ENCODE data around the gene L3MBTL4. TPM values are rescaled to one million over a fixed set of nuclear protein-coding genes. Genes with fewer than 3 reads are reported as not detected.

L3MBTL4 gene
- total RNA-seq, 3 donors from 2014 or later: 7.8 to 23.0 (median 19.7) TPM

- Histone ChIP-seq H3K9me3 (no peaks in the 10 kb centered on the region), H3K36me3 (no peaks in the 10 kb centered on the region), H3K4me1 (no peaks in the 10 kb centered on the region), H3K27ac (no peak overlapping the region), H3K27me3 (no peaks in the 10 kb centered on the region), H3K4me3 (no peak overlapping the region)
- no peak for TF ChIP-seq POLR2A (IDR thresholded peaks at IDR 0.05)
- no peak for TF ChIP-seq CTCF (IDR thresholded peaks at IDR 0.05)
- TF ChIP-seq POLR2AphosphoS5 (IDR thresholded peaks at IDR 0.05): no peak
- intact Hi-C loops (cut with DNase I; ENCODE audit: low total_unique reads): no loop called here
- DNase-seq (ENCODE audit: low spot score in 2 of 2): no peak
Observed at GRCh38 chr18:6431659-6432318, 17.1 kb upstream of the L3MBTL4 start.

GRCh38 chr18:6428851-6429395 lies 14.2 kb upstream of the L3MBTL4 start:
- H3K4me1 ChIP-seq: no peaks in the 10 kb centered on the region
- no peaks in the 10 kb centered on the region for H3K27me3 ChIP-seq
- no peak overlapping the region for H3K4me3 ChIP-seq
- no peaks in the 10 kb centered on the region for H3K36me3 ChIP-seq
- H3K9me3 ChIP-seq: no peaks in the 10 kb centered on the region
- TF ChIP-seq CTCF (IDR thresholded peaks at IDR 0.05) (no peak), POLR2AphosphoS5 (IDR thresholded peaks at IDR 0.05) (no peak), POLR2A (IDR thresholded peaks at IDR 0.05) (no peak)
- no peak overlapping the region for H3K27ac ChIP-seq
- no peak for DNase-seq (ENCODE audit: low spot score in 2 of 2)
- intact Hi-C loops (cut with DNase I; ENCODE audit: low total_unique reads): no loop called here

GRCh38 chr18:6427286-6427685 lies 12.6 kb upstream of the L3MBTL4 start:
- DNase-seq (ENCODE audit: low spot score in 2 of 2): no peak
- intact Hi-C loops (cut with DNase I; ENCODE audit: low total_unique reads): no loop called here
- Histone ChIP-seq H3K4me1 (no peaks in the 10 kb centered on the region), H3K36me3 (no peaks in the 10 kb centered on the region), H3K9me3 (no peaks in the 10 kb centered on the region), H3K27me3 (no peaks in the 10 kb centered on the region), H3K27ac (no peak overlapping the region), H3K4me3 (no peak overlapping the region)
- TF ChIP-seq POLR2AphosphoS5 (IDR thresholded peaks at IDR 0.05): no peak
- TF ChIP-seq CTCF (IDR thresholded peaks at IDR 0.05): no peak
- no peak for TF ChIP-seq POLR2A (IDR thresholded peaks at IDR 0.05)

- H3K36me3 ChIP-seq: no peaks in the 10 kb centered on the region
- H3K4me1 ChIP-seq: no peaks in the 10 kb centered on the region
- no peak for DNase-seq (ENCODE audit: low spot score in 2 of 2)
- no peak overlapping the region for H3K27ac ChIP-seq
- no peaks in the 10 kb centered on the region for H3K9me3 ChIP-seq
- H3K27me3 ChIP-seq: no peaks in the 10 kb centered on the region
- no peak overlapping the region for H3K4me3 ChIP-seq
- intact Hi-C loops (cut with DNase I; ENCODE audit: low total_unique reads): no loop called here
- no peak for TF ChIP-seq CTCF (IDR thresholded peaks at IDR 0.05)
- TF ChIP-seq POLR2A (IDR thresholded peaks at IDR 0.05): no peak
- no peak for TF ChIP-seq POLR2AphosphoS5 (IDR thresholded peaks at IDR 0.05)
Observed at GRCh38 chr18:6423289-6423688, 8.6 kb upstream of the L3MBTL4 start.

- Histone ChIP-seq H3K36me3 (no peaks in the 10 kb centered on the region), H3K4me3 (peak overlapping the region; percentile 68 to 98 (median 83)), H3K9me3 (no peaks in the 10 kb centered on the region), H3K27ac (peak overlapping the region; percentile 95 to 99), H3K27me3 (no peaks in the 10 kb centered on the region), H3K4me1 (no peaks in the 10 kb centered on the region)
- peak; percentile 58 to 63 for DNase-seq (ENCODE audit: low spot score in 2 of 2)
- intact Hi-C loops (cut with DNase I; ENCODE audit: low total_unique reads): no loop called here
- peak in 1 of 3 donors; percentile 7 for TF ChIP-seq CTCF (IDR thresholded peaks at IDR 0.05)
- TF ChIP-seq POLR2AphosphoS5 (IDR thresholded peaks at IDR 0.05): peak in 2 of 3 donors; percentile 25 to 48
- TF ChIP-seq POLR2A (IDR thresholded peaks at IDR 0.05): no peak
Observed at GRCh38 chr18:6414118-6414722, 491 bp downstream of the L3MBTL4 start.
